RPMI7951 (cell line): ENCODE measurements around the gene ACSS1. TPM values are rescaled to one million over a fixed set of nuclear protein-coding genes. Genes with fewer than 3 reads are reported as not detected.

Experiments used
- DNase-seq: peaks from one replicate; pipeline ENCODE4 v3.0.0-alpha.2; 2012; ENCODE audit warnings: low read depth
- total RNA-seq: library from RNA; depleted of rRNA; stranded (reverse); fragments of >200 nt; shearing (Covaris generic); gene quantifications from 2 replicates; pipeline ENCODE4 v1.2.3, GENCODE V29; 2014; rRNA removed

The ACSS1 gene
- total RNA-seq, 1 experiment from 2014 or later, result 1.6 TPM

GRCh38 chr20:24957326-24958016 is 100.5 kb downstream of the ACSS1 start:
- no peak for DNase-seq

Other genes starting within 250 kb of the ACSS1 start
- gene CST7, start 108.9 kb downstream of the ACSS1 start, total RNA-seq, result 77.4 and 80.0 TPM in 2 replicates
- gene APMAP, start 65.4 kb downstream of the ACSS1 start, total RNA-seq, result 214 and 236 TPM in 2 replicates
- gene VSX1, start 24.0 kb upstream of the ACSS1 start, total RNA-seq, result 2.8 and 3.8 TPM in 2 replicates
- 29.3 and 32.4 TPM in 2 replicates for gene ENTPD6, start 137.6 kb upstream of the ACSS1 start, total RNA-seq
- 70.8 and 96.6 TPM in 2 replicates for gene PYGB, start 189.9 kb upstream of the ACSS1 start, total RNA-seq